ENCODE measurements around the gene KMT2C. TPM values are rescaled to one million over a fixed set of nuclear protein-coding genes. Genes with fewer than 3 reads are reported as not detected.

The KMT2C gene
- total and polyA plus RNA-seq, 4 donors: 6.3 to 35.3 (median 19.3) TPM

DNA sequence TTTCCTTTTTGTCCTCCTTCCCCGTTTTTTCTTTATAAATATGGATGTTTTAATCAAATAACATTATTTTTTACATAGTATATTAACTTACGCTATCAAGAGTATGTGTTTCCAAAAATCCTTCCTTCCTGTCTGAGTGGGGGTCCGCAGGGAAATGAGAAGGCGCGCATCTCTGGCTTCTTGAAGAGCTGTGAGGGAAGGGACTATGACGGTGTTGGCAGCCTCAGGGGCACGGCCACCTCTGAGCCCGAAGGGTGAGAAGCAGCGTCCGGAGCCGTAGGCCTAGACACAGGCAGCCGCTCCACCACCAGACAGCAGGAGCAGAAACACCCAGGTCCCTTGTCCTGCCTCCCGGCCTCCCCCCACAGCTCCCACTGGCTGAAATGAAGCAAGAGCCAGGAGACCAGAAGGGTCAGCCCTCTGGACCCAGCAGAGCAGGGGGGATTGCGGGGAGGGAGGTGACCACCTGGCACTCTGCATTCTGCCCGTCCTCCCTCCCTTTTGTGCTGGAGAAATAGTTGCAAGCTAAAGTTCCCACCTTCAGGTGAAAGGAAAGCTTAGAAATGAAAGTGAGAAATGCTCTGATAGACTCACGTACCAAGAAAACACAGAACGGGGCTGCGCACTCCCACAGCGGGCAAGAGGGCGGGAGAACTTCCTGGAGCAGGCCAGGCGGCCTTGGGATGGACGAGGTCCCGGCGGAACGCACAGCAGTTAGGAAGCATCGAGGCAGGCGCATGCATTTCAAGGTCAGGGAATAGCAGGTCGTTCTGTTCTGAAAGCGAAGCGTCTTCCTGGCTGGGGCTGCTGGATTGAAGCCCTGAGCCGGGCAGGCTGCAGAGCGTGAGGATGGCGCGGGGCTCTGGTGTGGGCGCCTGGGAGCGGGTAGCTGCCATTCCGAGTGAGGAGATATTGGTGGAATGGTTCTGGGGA lies 304.9 kb downstream of the KMT2C start:
- no peaks in the 10 kb centered on the region for H3K9me3 ChIP-seq (ENCODE audit: control insufficient read depth in 4 of 4, low read length in 3 of 4)
- H3K9ac ChIP-seq (ENCODE audit: low read depth in 1 of 2, low read length in 2 of 2): no peak overlapping the region
- no peak for DNase-seq (ENCODE audit: low spot score)
- TF ChIP-seq, protein P1, sequence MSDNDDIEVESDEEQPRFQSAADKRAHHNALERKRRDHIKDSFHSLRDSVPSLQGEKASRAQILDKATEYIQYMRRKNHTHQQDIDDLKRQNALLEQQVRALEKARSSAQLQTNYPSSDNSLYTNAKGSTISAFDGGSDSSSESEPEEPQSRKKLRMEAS (IDR thresholded peaks at IDR 0.05): no peak
- TF ChIP-seq RXRA (IDR thresholded peaks at IDR 0.05) (no peak), JUND (IDR thresholded peaks at IDR 0.05) (no peak), EGR1 (IDR thresholded peaks at IDR 0.05; ENCODE audit: low read depth in 2 of 2) (no peak), GABPA (IDR thresholded peaks at IDR 0.05 in 1 of 2, conservative IDR thresholded peaks at IDR 0.05 in 1 of 2) (no peak), HNF4A (conservative IDR thresholded peaks at IDR 0.05) (no peak), FOXA1 (IDR thresholded peaks at IDR 0.05) (no peak), NR2F2 (IDR thresholded peaks at IDR 0.05) (no peak), HNF4G (IDR thresholded peaks at IDR 0.05) (no peak), FOXA2 (IDR thresholded peaks at IDR 0.05) (no peak)
- TF ChIP-seq, protein P2, sequence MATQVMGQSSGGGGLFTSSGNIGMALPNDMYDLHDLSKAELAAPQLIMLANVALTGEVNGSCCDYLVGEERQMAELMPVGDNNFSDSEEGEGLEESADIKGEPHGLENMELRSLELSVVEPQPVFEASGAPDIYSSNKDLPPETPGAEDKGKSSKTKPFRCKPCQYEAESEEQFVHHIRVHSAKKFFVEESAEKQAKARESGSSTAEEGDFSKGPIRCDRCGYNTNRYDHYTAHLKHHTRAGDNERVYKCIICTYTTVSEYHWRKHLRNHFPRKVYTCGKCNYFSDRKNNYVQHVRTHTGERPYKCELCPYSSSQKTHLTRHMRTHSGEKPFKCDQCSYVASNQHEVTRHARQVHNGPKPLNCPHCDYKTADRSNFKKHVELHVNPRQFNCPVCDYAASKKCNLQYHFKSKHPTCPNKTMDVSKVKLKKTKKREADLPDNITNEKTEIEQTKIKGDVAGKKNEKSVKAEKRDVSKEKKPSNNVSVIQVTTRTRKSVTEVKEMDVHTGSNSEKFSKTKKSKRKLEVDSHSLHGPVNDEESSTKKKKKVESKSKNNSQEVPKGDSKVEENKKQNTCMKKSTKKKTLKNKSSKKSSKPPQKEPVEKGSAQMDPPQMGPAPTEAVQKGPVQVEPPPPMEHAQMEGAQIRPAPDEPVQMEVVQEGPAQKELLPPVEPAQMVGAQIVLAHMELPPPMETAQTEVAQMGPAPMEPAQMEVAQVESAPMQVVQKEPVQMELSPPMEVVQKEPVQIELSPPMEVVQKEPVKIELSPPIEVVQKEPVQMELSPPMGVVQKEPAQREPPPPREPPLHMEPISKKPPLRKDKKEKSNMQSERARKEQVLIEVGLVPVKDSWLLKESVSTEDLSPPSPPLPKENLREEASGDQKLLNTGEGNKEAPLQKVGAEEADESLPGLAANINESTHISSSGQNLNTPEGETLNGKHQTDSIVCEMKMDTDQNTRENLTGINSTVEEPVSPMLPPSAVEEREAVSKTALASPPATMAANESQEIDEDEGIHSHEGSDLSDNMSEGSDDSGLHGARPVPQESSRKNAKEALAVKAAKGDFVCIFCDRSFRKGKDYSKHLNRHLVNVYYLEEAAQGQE (IDR thresholded peaks at IDR 0.05): no peak
- TF ChIP-seq, protein P3, sequence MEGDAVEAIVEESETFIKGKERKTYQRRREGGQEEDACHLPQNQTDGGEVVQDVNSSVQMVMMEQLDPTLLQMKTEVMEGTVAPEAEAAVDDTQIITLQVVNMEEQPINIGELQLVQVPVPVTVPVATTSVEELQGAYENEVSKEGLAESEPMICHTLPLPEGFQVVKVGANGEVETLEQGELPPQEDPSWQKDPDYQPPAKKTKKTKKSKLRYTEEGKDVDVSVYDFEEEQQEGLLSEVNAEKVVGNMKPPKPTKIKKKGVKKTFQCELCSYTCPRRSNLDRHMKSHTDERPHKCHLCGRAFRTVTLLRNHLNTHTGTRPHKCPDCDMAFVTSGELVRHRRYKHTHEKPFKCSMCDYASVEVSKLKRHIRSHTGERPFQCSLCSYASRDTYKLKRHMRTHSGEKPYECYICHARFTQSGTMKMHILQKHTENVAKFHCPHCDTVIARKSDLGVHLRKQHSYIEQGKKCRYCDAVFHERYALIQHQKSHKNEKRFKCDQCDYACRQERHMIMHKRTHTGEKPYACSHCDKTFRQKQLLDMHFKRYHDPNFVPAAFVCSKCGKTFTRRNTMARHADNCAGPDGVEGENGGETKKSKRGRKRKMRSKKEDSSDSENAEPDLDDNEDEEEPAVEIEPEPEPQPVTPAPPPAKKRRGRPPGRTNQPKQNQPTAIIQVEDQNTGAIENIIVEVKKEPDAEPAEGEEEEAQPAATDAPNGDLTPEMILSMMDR (IDR thresholded peaks at IDR 0.05; ENCODE audit: low read depth, low read length, missing input control): no peak
- peaks cover 0 to 47% (median 12%) of the 10 kb centered on the region in 4 donors for H3K36me3 ChIP-seq (ENCODE audit: control insufficient read depth in 4 of 4, insufficient read depth in 3 of 4, low read depth in 1 of 4, low read length in 3 of 4)
- no peak overlapping the region for H3K4me3 ChIP-seq (ENCODE audit: low read depth in 1 of 3, low read length in 3 of 3)
- H3K27me3 ChIP-seq (ENCODE audit: control insufficient read depth in 4 of 4, insufficient read depth in 4 of 4, low read length in 3 of 4): no peaks in the 10 kb centered on the region
- no peaks in the 10 kb centered on the region for H3K4me1 ChIP-seq (ENCODE audit: control insufficient read depth in 4 of 4, insufficient read depth in 4 of 4, low read length in 3 of 4)
- no peak overlapping the region for H3K27ac ChIP-seq (ENCODE audit: low read depth in 1 of 2, low read length in 2 of 2)
- 97% methylated on average over 37 of the region's 37 CpGs for WGBS

DNA sequence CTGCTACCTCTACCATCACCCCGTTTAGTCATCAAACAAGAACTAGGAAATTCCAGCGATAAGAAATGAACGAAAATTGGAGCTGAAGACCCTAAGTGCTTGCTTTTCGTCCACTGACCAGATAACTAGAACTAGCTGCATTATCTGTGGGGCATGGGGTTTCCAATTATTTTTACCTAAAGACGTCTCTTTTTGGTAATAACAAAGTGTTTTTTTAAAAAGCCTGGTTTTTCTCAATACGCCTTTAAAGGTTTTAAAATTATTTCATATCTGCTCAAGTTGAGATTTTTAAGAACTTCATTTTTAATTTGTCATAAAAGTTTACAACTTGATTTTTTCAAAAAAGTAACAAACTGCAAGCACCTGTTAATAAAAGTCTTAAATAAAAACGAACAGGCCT lies 306.1 kb downstream of the KMT2C start:
- H3K9me3 ChIP-seq (ENCODE audit: control insufficient read depth in 4 of 4, low read length in 3 of 4): no peaks in the 10 kb centered on the region
- DNase-seq (ENCODE audit: low spot score): no peak
- H3K4me3 ChIP-seq (ENCODE audit: low read depth in 1 of 3, low read length in 3 of 3): no peak overlapping the region
- H3K4me1 ChIP-seq (ENCODE audit: control insufficient read depth in 4 of 4, insufficient read depth in 4 of 4, low read length in 3 of 4): no peaks in the 10 kb centered on the region
- WGBS: 96% methylated on average over 7 of the region's 7 CpGs
- peaks cover 0 to 49% (median 13%) of the 10 kb centered on the region in 4 donors for H3K36me3 ChIP-seq (ENCODE audit: control insufficient read depth in 4 of 4, insufficient read depth in 3 of 4, low read depth in 1 of 4, low read length in 3 of 4)
- H3K27ac ChIP-seq (ENCODE audit: low read depth in 1 of 2, low read length in 2 of 2): no peak overlapping the region
- no peaks in the 10 kb centered on the region for H3K27me3 ChIP-seq (ENCODE audit: control insufficient read depth in 4 of 4, insufficient read depth in 4 of 4, low read length in 3 of 4)
- no peak overlapping the region for H3K9ac ChIP-seq (ENCODE audit: low read depth in 1 of 2, low read length in 2 of 2)
- TF ChIP-seq SP1 (IDR thresholded peaks at IDR 0.05): no peak
- no peak for TF ChIP-seq GABPA (IDR thresholded peaks at IDR 0.05 in 1 of 2, conservative IDR thresholded peaks at IDR 0.05 in 1 of 2)
- no peak for TF ChIP-seq NR2F2 (IDR thresholded peaks at IDR 0.05)
- TF ChIP-seq, protein P1 (IDR thresholded peaks at IDR 0.05): no peak
- TF ChIP-seq, protein P4, sequence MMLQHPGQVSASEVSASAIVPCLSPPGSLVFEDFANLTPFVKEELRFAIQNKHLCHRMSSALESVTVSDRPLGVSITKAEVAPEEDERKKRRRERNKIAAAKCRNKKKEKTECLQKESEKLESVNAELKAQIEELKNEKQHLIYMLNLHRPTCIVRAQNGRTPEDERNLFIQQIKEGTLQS (IDR thresholded peaks at IDR 0.05): no peak
- no peak for TF ChIP-seq FOXA1 (IDR thresholded peaks at IDR 0.05)
- TF ChIP-seq, protein P5, sequence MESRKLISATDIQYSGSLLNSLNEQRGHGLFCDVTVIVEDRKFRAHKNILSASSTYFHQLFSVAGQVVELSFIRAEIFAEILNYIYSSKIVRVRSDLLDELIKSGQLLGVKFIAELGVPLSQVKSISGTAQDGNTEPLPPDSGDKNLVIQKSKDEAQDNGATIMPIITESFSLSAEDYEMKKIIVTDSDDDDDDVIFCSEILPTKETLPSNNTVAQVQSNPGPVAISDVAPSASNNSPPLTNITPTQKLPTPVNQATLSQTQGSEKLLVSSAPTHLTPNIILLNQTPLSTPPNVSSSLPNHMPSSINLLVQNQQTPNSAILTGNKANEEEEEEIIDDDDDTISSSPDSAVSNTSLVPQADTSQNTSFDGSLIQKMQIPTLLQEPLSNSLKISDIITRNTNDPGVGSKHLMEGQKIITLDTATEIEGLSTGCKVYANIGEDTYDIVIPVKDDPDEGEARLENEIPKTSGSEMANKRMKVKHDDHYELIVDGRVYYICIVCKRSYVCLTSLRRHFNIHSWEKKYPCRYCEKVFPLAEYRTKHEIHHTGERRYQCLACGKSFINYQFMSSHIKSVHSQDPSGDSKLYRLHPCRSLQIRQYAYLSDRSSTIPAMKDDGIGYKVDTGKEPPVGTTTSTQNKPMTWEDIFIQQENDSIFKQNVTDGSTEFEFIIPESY (IDR thresholded peaks at IDR 0.05): no peak
- TF ChIP-seq HNF4A (conservative IDR thresholded peaks at IDR 0.05): no peak
- no peak for TF ChIP-seq RXRA (IDR thresholded peaks at IDR 0.05)
- no peak for TF ChIP-seq RAD21 (IDR thresholded peaks at IDR 0.05)
- TF ChIP-seq, protein P3 (IDR thresholded peaks at IDR 0.05; ENCODE audit: low read depth, low read length, missing input control): no peak

Data from liver (tissue), 9 donors.